ENCODE measurements around the gene EEF2K. TPM values are rescaled to one million over a fixed set of nuclear protein-coding genes. Genes with fewer than 3 reads are reported as not detected.

Gene EEF2K
- total and polyA plus RNA-seq, 2 of the 13 experiments (the other 11 are each of a cell fraction or from before 2014, with no cell fraction given), result 22.0 to 23.8 TPM

GRCh38 chr16:22192261-22193062, 13.6 kb upstream of the EEF2K start (continued):
- peak; percentile 75; the same call in 1 of the 2 replicates for TF ChIP-seq MLX (CRISPR knock-in tag; IDR thresholded peaks at IDR 0.05)
- no peak for TF ChIP-seq ZNF597 (CRISPR knock-in tag; IDR thresholded peaks at IDR 0.05)
- peak; percentile 30; the same call in 1 of the 2 replicates for TF ChIP-seq ZNF790 (CRISPR knock-in tag; IDR thresholded peaks at IDR 0.05; ENCODE audit: borderline replicate concordance)
- peak; percentile 72; the same call in 1 of the 2 replicates for TF ChIP-seq ZNF784 (CRISPR knock-in tag; IDR thresholded peaks at IDR 0.05; ENCODE audit: borderline replicate concordance)
- no peak for TF ChIP-seq JARID2 (CRISPR knock-in tag; IDR thresholded peaks at IDR 0.05; ENCODE audit: insufficient replicate concordance)
- no peak; the same call in 1 of the 2 replicates for TF ChIP-seq THYN1 (CRISPR knock-in tag; IDR thresholded peaks at IDR 0.05; ENCODE audit: borderline replicate concordance, low read depth)
- TF ChIP-seq ZNF737 (CRISPR knock-in tag; IDR thresholded peaks at IDR 0.05; ENCODE audit: borderline replicate concordance), result no peak
- TF ChIP-seq KDM1A (CRISPR knock-in tag; IDR thresholded peaks at IDR 0.05), result no peak; the same call in 1 of the 2 replicates
- peak; percentile 93 for TF ChIP-seq SIN3A (IDR thresholded peaks at IDR 0.05; ENCODE audit: borderline replicate concordance, low read depth, low read length)
- TF ChIP-seq NFE2 (CRISPR knock-in tag; IDR thresholded peaks at IDR 0.05), result no peak
- no peak for TF ChIP-seq ZNF530 (CRISPR knock-in tag; IDR thresholded peaks at IDR 0.05; ENCODE audit: low read depth)
- no peak for TF ChIP-seq TCF12 (IDR thresholded peaks at IDR 0.05)
- TF ChIP-seq TCF12 (CRISPR knock-in tag; IDR thresholded peaks at IDR 0.05), result peak; percentile 77; the same call in 1 of the 2 replicates
- TF ChIP-seq ZNF513 (CRISPR knock-in tag; conservative IDR thresholded peaks at IDR 0.05), result no peak
- TF ChIP-seq HMGXB4 (CRISPR knock-in tag; IDR thresholded peaks at IDR 0.05; ENCODE audit: borderline replicate concordance in 1 of 2, low read depth in 1 of 2), result peak; percentile 83 to 94
- TF ChIP-seq ZNF749 (CRISPR knock-in tag; IDR thresholded peaks at IDR 0.05; ENCODE audit: borderline replicate concordance), result peak; percentile 86
- no peak for TF ChIP-seq MBNL3 (CRISPR knock-in tag; conservative IDR thresholded peaks at IDR 0.05)

Measured in HepG2 (cell line).